Hepatocyte (in vitro differentiated cells): ENCODE measurements around the gene PIGN. TPM values are rescaled to one million over a fixed set of nuclear protein-coding genes. Genes with fewer than 3 reads are reported as not detected.

Experiments
- DNase-seq: peaks from one replicate; pipeline ENCODE4 v3.0.0-alpha.2; 2016; ENCODE audit warnings: low spot score
- H2AFZ ChIP-seq: fragments of 200-600 bp; sonication (generic); 2 replicates; pipeline ENCODE4 v1.6.0; 2016; ENCODE audit warnings: antibody characterized with exemption, mild to moderate bottlenecking
- H3K27ac ChIP-seq: fragments of 200-600 bp; sonication (generic); 2 replicates; pipeline ENCODE4 v1.5.1; 2016; ENCODE audit warnings: mild to moderate bottlenecking
- H3K27me3 ChIP-seq: fragments of 200-600 bp; sonication (generic); 2 replicates; pipeline ENCODE4 v1.6.1; 2016
- H3K36me3 ChIP-seq: fragments of 200-600 bp; sonication (generic); replicated peaks from 2 replicates; pipeline ENCODE4 v1.5.1; 2016; ENCODE audit warnings: low read depth; ENCODE audit not compliant: insufficient read depth
- H3K4me1 ChIP-seq: fragments of 200-600 bp; sonication (generic); 2 replicates; pipeline ENCODE4 v1.5.1; 2016; ENCODE audit warnings: mild to moderate bottlenecking, moderate library complexity; ENCODE audit not compliant: insufficient read depth
- H3K4me2 ChIP-seq: fragments of 200-600 bp; sonication (generic); 2 replicates; pipeline ENCODE4 v1.6.0; 2016
- H3K4me3 ChIP-seq: fragments of 200-600 bp; sonication (generic); 2 replicates; pipeline ENCODE4 v1.5.1; 2016; ENCODE audit warnings: mild to moderate bottlenecking
- H3K79me2 ChIP-seq: fragments of 200-600 bp; sonication (generic); 2 replicates; pipeline ENCODE4 v1.6.0; 2017; ENCODE audit warnings: mild to moderate bottlenecking
- H3K9me2 ChIP-seq: fragments of 200-600 bp; sonication (generic); replicated peaks from 2 replicates; pipeline ENCODE4 v1.6.0; 2017; ENCODE audit warnings: mild to moderate bottlenecking; ENCODE audit not compliant: insufficient read depth
- H3K9me3 ChIP-seq: fragments of 200-600 bp; sonication (generic); 2 replicates; pipeline ENCODE4 v1.5.1; 2016; ENCODE audit warnings: low read depth, mild to moderate bottlenecking
- H4K20me1 ChIP-seq: fragments of 200-600 bp; sonication (generic); 2 replicates; pipeline ENCODE4 v1.6.0; 2016; ENCODE audit warnings: mild to moderate bottlenecking; ENCODE audit not compliant: insufficient read depth, poor library complexity, severe bottlenecking
- CTCF ChIP-seq: fragments of 200-600 bp; sonication (generic); IDR thresholded peaks from 2 replicates; pipeline ENCODE4 v1.5.1; 2016; ENCODE audit warnings: antibody characterized with exemption, mild to moderate bottlenecking; ENCODE audit not compliant: poor library complexity
- EZH2 ChIP-seq: fragments of 200-600 bp; sonication (generic); IDR thresholded peaks from 2 replicates; pipeline ENCODE4 v1.6.1; 2016; ENCODE audit warnings: antibody characterized with exemption, mild to moderate bottlenecking, borderline replicate concordance
- EZH2phosphoT487 ChIP-seq: fragments of 200-600 bp; sonication (generic); IDR thresholded peaks from one replicate; pipeline ENCODE4 v1.6.1; 2018; ENCODE audit warnings: antibody characterized with exemption, mild to moderate bottlenecking, low read depth, moderate library complexity; ENCODE audit not compliant: unreplicated experiment, severe bottlenecking
- WGBS: methylation state at CpG from one replicate; pipeline ENCODE4 v1.1.6; 2016; ENCODE audit warnings: low lambda C conversion rate; ENCODE audit errors: missing lambda C conversion rate; 5-methylcytosine and 5-hydroxymethylcytosine counted together
- polyA plus RNA-seq: library from polyadenylated mRNA; unstranded; fragments of >200 nt; fragmentation: Nextera tagmentation; extraction: Ambion mirVana; gene quantifications from 2 replicates; pipeline ENCODE4 v1.2.1, GENCODE V29; 2016
- total RNA-seq: library from RNA; depleted of rRNA; stranded (reverse); fragments of >200 nt; gene quantifications from 2 replicates; pipeline ENCODE4 v1.2.3, GENCODE V29; 2014

Gene PIGN
- total and polyA plus RNA-seq, 2 experiments from 2014 or later, result 18.9 to 42.9 TPM

GRCh38 chr18:62164310-62164709, 22.5 kb downstream of the PIGN start:
- WGBS, result 93% methylated on average over 7 of the region's 7 CpGs
- H3K27ac ChIP-seq, result no peak overlapping the region
- no peak overlapping the region for H3K4me2 ChIP-seq
- no peaks in the 10 kb centered on the region for H3K27me3 ChIP-seq
- no peak overlapping the region for H2AFZ ChIP-seq
- H3K36me3 ChIP-seq, result no peaks in the 10 kb centered on the region
- no peak overlapping the region for H3K4me3 ChIP-seq
- no peaks in the 10 kb centered on the region for H3K9me3 ChIP-seq
- no peaks in the 10 kb centered on the region for H3K9me2 ChIP-seq
- no peaks in the 10 kb centered on the region for H4K20me1 ChIP-seq
- TF ChIP-seq EZH2, result no peak
- TF ChIP-seq EZH2phosphoT487, result no peak
- TF ChIP-seq CTCF, result no peak
- no peak for DNase-seq
- H3K4me1 ChIP-seq, result no peaks in the 10 kb centered on the region
- H3K79me2 ChIP-seq, result peaks cover 9% of the 10 kb centered on the region

- Histone ChIP-seq H3K4me3 (no peak overlapping the region), H3K9me2 (no peaks in the 10 kb centered on the region), H3K27me3 (no peaks in the 10 kb centered on the region), H3K4me2 (no peak overlapping the region), H3K36me3 (no peaks in the 10 kb centered on the region), H3K27ac (no peak overlapping the region), H3K4me1 (no peaks in the 10 kb centered on the region), H3K9me3 (no peaks in the 10 kb centered on the region), H2AFZ (no peak overlapping the region), H4K20me1 (no peaks in the 10 kb centered on the region), H3K79me2 (no peaks in the 10 kb centered on the region)
- TF ChIP-seq EZH2phosphoT487 (no peak), CTCF (no peak), EZH2 (no peak)
- DNase-seq, result no peak
- WGBS, result 96% methylated on average over 1 of the region's 1 CpG
Observed at GRCh38 chr18:62157843-62158242, 29.0 kb downstream of the PIGN start.

GRCh38 chr18:62152844-62153243, 34.0 kb downstream of the PIGN start:
- Histone ChIP-seq H3K27ac (no peak overlapping the region), H3K4me1 (no peaks in the 10 kb centered on the region), H2AFZ (no peak overlapping the region), H3K27me3 (no peaks in the 10 kb centered on the region), H3K9me2 (no peaks in the 10 kb centered on the region), H3K9me3 (no peaks in the 10 kb centered on the region), H3K4me2 (no peak overlapping the region), H3K36me3 (no peaks in the 10 kb centered on the region), H4K20me1 (no peaks in the 10 kb centered on the region), H3K79me2 (no peaks in the 10 kb centered on the region), H3K4me3 (no peak overlapping the region)
- TF ChIP-seq EZH2phosphoT487 (no peak), CTCF (no peak), EZH2 (no peak)
- 92% methylated on average over 1 of the region's 1 CpG for WGBS
- DNase-seq, result no peak
